Psoas muscle (tissue), 8 donors: Measurements from ENCODE around the gene C12orf57. TPM values are rescaled to one million over a fixed set of nuclear protein-coding genes. Genes with fewer than 3 reads are reported as not detected.
A peak's percentile ranks its signal among the peaks of the same experiment; 100 is the strongest.

Experiments used
- ATAC-seq, 4 donors: fragments of 200-7000 bp; cut with Tn5 transposase; one replicate each; pipeline ENCODE4 v1.9.1; 2020; ENCODE audit warnings: moderate library complexity in 3 of 4, mild to moderate bottlenecking in 2 of 4
- DNase-seq, 2 donors: peaks; one replicate each; pipeline ENCODE4 v3.0.0-alpha.2; 2020
- H3K27ac ChIP-seq: fragments of 200-600 bp; one replicate; pipeline ENCODE4 v1.8.0; 2022
- H3K27me3 ChIP-seq, 3 donors: fragments of 200-600 bp in 1 of 3; one replicate each; pipeline versions ENCODE4 v1.6.1 to v1.8.0; 2013 to 2022; ENCODE audit warnings: low read length in 2 of 3, mild to moderate bottlenecking in 2 of 3, moderate library complexity in 1 of 3; ENCODE audit not compliant: insufficient read depth in 3 of 3
- H3K36me3 ChIP-seq, 2 donors: fragments of 200-600 bp in 1 of 2; one replicate each; pipeline versions ENCODE4 v1.6.1 to v1.8.0; 2013 to 2022; ENCODE audit warnings: low read depth in 1 of 2, mild to moderate bottlenecking in 1 of 2, moderate library complexity in 1 of 2; ENCODE audit not compliant: insufficient read depth in 1 of 2
- H3K4me1 ChIP-seq: fragments of 200-600 bp; one replicate; pipeline ENCODE4 v1.8.0; 2022
- H3K4me3 ChIP-seq: fragments of 200-600 bp; one replicate; pipeline ENCODE4 v1.8.0; 2022; ENCODE audit warnings: mild to moderate bottlenecking
- H3K9me3 ChIP-seq: fragments of 200-600 bp; one replicate; pipeline ENCODE4 v1.8.0; 2022
- WGBS, 3 donors: extraction: QIAGEN DNeasy Blood & Tissue Kit; methylation state at CpG; one replicate each; pipeline versions ENCODE4 v1.1.6 to v1.1.7; 2013; 5-methylcytosine and 5-hydroxymethylcytosine counted together
- intact Hi-C, 2 donors: fragments of 100-400 bp; cut with DNase I; formaldehyde crosslinking; loops; one replicate each; pipeline versions ENCODE4 v1.11.0 to v1.14.2; 2022
- polyA plus RNA-seq, 3 donors: library from polyadenylated mRNA; stranded (reverse); fragments of 200-250 nt; gene quantifications; one replicate each; pipeline ENCODE4 v1.2.3, GENCODE V29; 2013
- total RNA-seq, 4 donors: library from RNA; stranded (reverse); fragmentation: NEBNext Ultra II Directional in 2 of 4; extraction: Animal tissue kit (Norgen Biotek cat#: 25700) in 2 of 4; gene quantifications; one replicate each; pipeline versions ENCODE4 v1.2.1 to v1.2.4, GENCODE V29; 2021 to 2023
- TF ChIP-seq, protein P1 (sequence below): fragments of 200-600 bp; IDR thresholded peaks from one replicate; pipeline ENCODE4 v1.8.0; 2022; ENCODE audit warnings: antibody characterized with exemption
- donor health status: healthy with polysubstance abuse.
- donor health status: DM: no; HTN: no; CAD: no; lungs with moderate emphysema.
- donor health status: Bipolar disorder and iron deficiency.
- donor health status: healthy.
- donor health status: DM: yes; HTN: yes; CAD: no.
- donor health status: DM: no; HTN: no; CAD: no.
- donor health status: DM: no; HTN: no; CAD: no.
- donor health status: DM: yes; HTN: yes; CAD: no.

The C12orf57 gene
- total and polyA plus RNA-seq, 7 donors = 80.4 to 269 (median 110) TPM

DNA sequence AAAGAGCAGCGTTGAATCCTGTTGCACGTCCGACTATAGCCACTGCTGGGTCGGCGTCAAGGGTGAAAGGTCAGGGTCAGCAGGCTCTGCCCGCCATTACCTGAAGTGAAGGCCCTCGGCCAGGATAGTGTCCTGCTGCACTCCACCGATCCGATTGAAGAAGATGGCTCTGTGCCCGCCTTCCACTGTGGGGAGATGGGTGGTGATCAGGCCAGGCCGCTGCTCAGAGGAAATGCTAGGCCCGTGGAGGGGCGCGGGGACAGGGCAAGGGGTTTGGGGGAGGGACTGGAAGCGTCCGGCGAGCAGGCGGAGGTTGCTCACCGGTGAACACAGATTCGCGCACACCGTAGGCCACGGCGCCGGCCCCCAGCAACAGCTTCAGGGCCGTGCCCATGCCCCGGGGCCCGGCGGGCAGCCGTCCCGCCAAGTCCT lies 26.3 kb downstream of the C12orf57 start:
- Histone ChIP-seq H3K27me3 (no peaks in the 10 kb centered on the region), H3K4me3 (peak overlapping the region; percentile 90), H3K36me3 (peaks cover 23 to 55% of the 10 kb centered on the region in 2 donors), H3K4me1 (peaks cover 32% of the 10 kb centered on the region), H3K27ac (peak overlapping the region; percentile 94), H3K9me3 (no peaks in the 10 kb centered on the region)
- DNase-seq (peak in 1 of 2 donors; percentile 78), ATAC-seq (peak; percentile 14 to 60 (median 28))
- intact Hi-C loops = loop anchor here in 1 of 2 donors (1.0 kb wide), 1 partner anchor 26 kb away; the partner anchor contains the start of gene C12orf57
- 0 to 1% (median 0%) methylated on average over 27 to 31 of the region's 31 CpGs for WGBS, 3 donors
- TF ChIP-seq, protein P1, sequence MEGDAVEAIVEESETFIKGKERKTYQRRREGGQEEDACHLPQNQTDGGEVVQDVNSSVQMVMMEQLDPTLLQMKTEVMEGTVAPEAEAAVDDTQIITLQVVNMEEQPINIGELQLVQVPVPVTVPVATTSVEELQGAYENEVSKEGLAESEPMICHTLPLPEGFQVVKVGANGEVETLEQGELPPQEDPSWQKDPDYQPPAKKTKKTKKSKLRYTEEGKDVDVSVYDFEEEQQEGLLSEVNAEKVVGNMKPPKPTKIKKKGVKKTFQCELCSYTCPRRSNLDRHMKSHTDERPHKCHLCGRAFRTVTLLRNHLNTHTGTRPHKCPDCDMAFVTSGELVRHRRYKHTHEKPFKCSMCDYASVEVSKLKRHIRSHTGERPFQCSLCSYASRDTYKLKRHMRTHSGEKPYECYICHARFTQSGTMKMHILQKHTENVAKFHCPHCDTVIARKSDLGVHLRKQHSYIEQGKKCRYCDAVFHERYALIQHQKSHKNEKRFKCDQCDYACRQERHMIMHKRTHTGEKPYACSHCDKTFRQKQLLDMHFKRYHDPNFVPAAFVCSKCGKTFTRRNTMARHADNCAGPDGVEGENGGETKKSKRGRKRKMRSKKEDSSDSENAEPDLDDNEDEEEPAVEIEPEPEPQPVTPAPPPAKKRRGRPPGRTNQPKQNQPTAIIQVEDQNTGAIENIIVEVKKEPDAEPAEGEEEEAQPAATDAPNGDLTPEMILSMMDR = no peak

GRCh38 chr12:6974180-6974579 lies 30.4 kb downstream of the C12orf57 start:
- Histone ChIP-seq H3K9me3 (no peaks in the 10 kb centered on the region), H3K4me3 (no peak overlapping the region), H3K36me3 (peaks cover 21 to 55% of the 10 kb centered on the region in 2 donors), H3K4me1 (peaks cover 23% of the 10 kb centered on the region), H3K27ac (no peak overlapping the region), H3K27me3 (no peaks in the 10 kb centered on the region)
- DNase-seq = no peak
- 83 to 95% (median 90%) methylated on average over 6 of the region's 6 CpGs for WGBS, 3 donors
- TF ChIP-seq, protein P1 = no peak
- intact Hi-C loops = no loop called here
- ATAC-seq = no peak

GRCh38 chr12:6975297-6976032 lies 31.6 kb downstream of the C12orf57 start:
- Histone ChIP-seq H3K4me3 (no peak overlapping the region), H3K36me3 (peaks cover 21 to 67% of the 10 kb centered on the region in 2 donors), H3K9me3 (no peaks in the 10 kb centered on the region), H3K27ac (no peak overlapping the region), H3K27me3 (no peaks in the 10 kb centered on the region), H3K4me1 (peaks cover 17% of the 10 kb centered on the region)
- intact Hi-C loops = no loop called here
- ATAC-seq (no peak), DNase-seq (no peak)
- 66 to 81% (median 74%) methylated on average over 2 of the region's 2 CpGs for WGBS, 3 donors
- TF ChIP-seq, protein P1 = no peak

DNA sequence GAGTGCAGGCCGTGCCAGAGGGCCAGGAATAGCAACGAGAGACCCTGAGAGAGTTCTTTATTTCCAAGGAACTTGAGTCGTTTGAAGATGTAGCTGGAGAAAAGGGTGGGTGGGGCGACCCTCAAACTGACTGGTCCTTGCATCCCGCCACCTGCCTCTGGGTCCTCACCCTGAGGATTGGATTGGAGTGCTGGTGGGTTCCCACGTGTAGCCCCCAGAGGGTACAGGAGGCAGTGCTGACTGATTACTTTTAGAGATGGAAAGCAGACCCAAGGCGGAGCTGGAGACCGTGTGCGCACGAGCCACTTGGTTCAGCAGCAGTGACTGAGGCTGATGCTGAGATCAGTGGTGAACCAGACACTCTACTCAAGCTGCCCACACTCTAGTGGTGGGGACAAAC lies 33.8 kb downstream of the C12orf57 start:
- TF ChIP-seq, protein P1 = no peak
- DNase-seq (no peak), ATAC-seq (no peak)
- Histone ChIP-seq H3K27me3 (no peaks in the 10 kb centered on the region), H3K9me3 (no peaks in the 10 kb centered on the region), H3K4me1 (peaks cover 4% of the 10 kb centered on the region), H3K4me3 (no peak overlapping the region), H3K36me3 (peaks cover 30 to 89% of the 10 kb centered on the region in 2 donors), H3K27ac (no peak overlapping the region)
- intact Hi-C loops = no loop called here
- 60 to 70% (median 64%) methylated on average over 10 of the region's 10 CpGs for WGBS, 3 donors
